ENCODE measurements around the gene RACK1. TPM values are rescaled to one million over a fixed set of nuclear protein-coding genes. Genes with fewer than 3 reads are reported as not detected.

Gene RACK1
- total and polyA plus RNA-seq, 2 of the 4 experiments (the other 2 are of a cell fraction): 4,263 to 9,350 TPM

- no peak overlapping the region for H4K5ac ChIP-seq (ENCODE audit: low read depth, low read length)
- no peak overlapping the region for H2BK120ac ChIP-seq (ENCODE audit: low read depth, low read length)
- no peak overlapping the region for H2BK15ac ChIP-seq (ENCODE audit: low read depth, low read length)
- no peak overlapping the region for H3K27ac ChIP-seq (ENCODE audit: insufficient read depth, low read length)
- no peaks in the 10 kb centered on the region for H3K27me3 ChIP-seq (ENCODE audit: control insufficient read depth, insufficient read depth, low read length)
- no peak overlapping the region for H3K56ac ChIP-seq (ENCODE audit: extremely low read depth, insufficient read depth, low read length)
- in situ Hi-C loops (cut with MboI; ENCODE audit: low sequenced_read_pairs) (no loop called here), dilution Hi-C loops (cut with HindIII; ENCODE audit: low sequenced_read_pairs, unreplicated experiment) (no loop called here), intact Hi-C loops (cut with micrococcal nuclease) (no loop called here)
- H3K4me2 ChIP-seq (ENCODE audit: low read depth, low read length): no peak overlapping the region
- H2AK9ac ChIP-seq (replicated peaks; ENCODE audit: low read depth, low read length, poor library complexity): no peak overlapping the region
- H2AFZ ChIP-seq (replicated peaks; ENCODE audit: low read length, poor library complexity): no peak overlapping the region
- H3K9ac ChIP-seq (ENCODE audit: low read depth, low read length): no peak overlapping the region
- H3K14ac ChIP-seq (replicated peaks; ENCODE audit: low read depth, low read length): no peak overlapping the region
- H3K4me3 ChIP-seq (ENCODE audit: insufficient read depth, low read depth, low read length): no peak overlapping the region
- H4K8ac ChIP-seq (ENCODE audit: low read depth in 2 of 2, low read length in 2 of 2): no peak overlapping the region
- ChIA-PET CTCF (no interaction called here), POLR2A (ENCODE audit: unreplicated experiment) (interaction anchor here (0.6 to 0.7 kb wide), 3 partner anchors 12 to 170 kb away, joined by 3 to 4 read pairs (median 3); no protein-coding TSS in a partner anchor)
- TF ChIP-seq CHD1 (IDR thresholded peaks at IDR 0.05; ENCODE audit: low read depth, low read length) (no peak), RFX5 (IDR thresholded peaks at IDR 0.05; ENCODE audit: low read depth, low read length) (no peak), SMC3 (IDR thresholded peaks at IDR 0.05; ENCODE audit: low read depth, low read length) (no peak), CEBPB (IDR thresholded peaks at IDR 0.05; ENCODE audit: low read depth, low read length) (no peak), BHLHE40 (IDR thresholded peaks at IDR 0.05; ENCODE audit: low read depth, low read length) (no peak), POLR2A (IDR thresholded peaks at IDR 0.05; ENCODE audit: low read depth, low read length) (no peak), USF2 (IDR thresholded peaks at IDR 0.05; ENCODE audit: low read depth, low read length) (no peak)
- WGBS, 2 experiments (ENCODE audit: extremely low coverage in 2 of 2, insufficient read length in 1 of 2): 97% methylated on average over 4 of the region's 10 CpGs; no CpG with 5 or more reads in 1 of the 2 experiments
- no TSS peak for BruUV-seq (replicated peaks)
- no peak overlapping the region for H2BK5ac ChIP-seq (ENCODE audit: low read depth, low read length, poor library complexity, severe bottlenecking)
- H3K4me1 ChIP-seq (ENCODE audit: control insufficient read depth, insufficient read depth, low read length): peaks cover 5% of the 10 kb centered on the region
- H3K9me1 ChIP-seq (ENCODE audit: insufficient read depth, low read length): peaks cover 14% of the 10 kb centered on the region
- ATAC-seq (ENCODE audit: low read depth) (no peak), DNase-seq (no peak)
- H2BK20ac ChIP-seq (ENCODE audit: low read depth, low read length): no peak overlapping the region
- H3K79me1 ChIP-seq (ENCODE audit: low read depth in 1 of 2, low read length in 2 of 2): peaks cover 12 to 50% of the 10 kb centered on the region in 2 experiments
- no peak overlapping the region for H2AK5ac ChIP-seq (ENCODE audit: low read depth, low read length)
- peaks cover 87% of the 10 kb centered on the region for H4K20me1 ChIP-seq (ENCODE audit: insufficient read depth, low read length)
- peaks cover 82% of the 10 kb centered on the region for H3K36me3 ChIP-seq (ENCODE audit: control insufficient read depth, insufficient read depth, low read length)
- H4K91ac ChIP-seq (ENCODE audit: insufficient read depth, low read depth, low read length): no peak overlapping the region
- no peaks in the 10 kb centered on the region for H3K9me3 ChIP-seq (ENCODE audit: control insufficient read depth, insufficient read depth, low read length)
- no peak overlapping the region for H3K4ac ChIP-seq (ENCODE audit: low read depth, low read length)
- no peak overlapping the region for H3K18ac ChIP-seq (ENCODE audit: low read depth, low read length)
- H3K23ac ChIP-seq (ENCODE audit: low read depth, low read length): no peak overlapping the region
Measured at GRCh38 chr5:181236954-181237641, 6.6 kb downstream of the RACK1 start.
